Measurements from ENCODE around the gene IL12B. TPM values are rescaled to one million over a fixed set of nuclear protein-coding genes. Genes with fewer than 3 reads are reported as not detected.

IL12B gene
- total and polyA plus RNA-seq, 4 donors: not detected

DNA sequence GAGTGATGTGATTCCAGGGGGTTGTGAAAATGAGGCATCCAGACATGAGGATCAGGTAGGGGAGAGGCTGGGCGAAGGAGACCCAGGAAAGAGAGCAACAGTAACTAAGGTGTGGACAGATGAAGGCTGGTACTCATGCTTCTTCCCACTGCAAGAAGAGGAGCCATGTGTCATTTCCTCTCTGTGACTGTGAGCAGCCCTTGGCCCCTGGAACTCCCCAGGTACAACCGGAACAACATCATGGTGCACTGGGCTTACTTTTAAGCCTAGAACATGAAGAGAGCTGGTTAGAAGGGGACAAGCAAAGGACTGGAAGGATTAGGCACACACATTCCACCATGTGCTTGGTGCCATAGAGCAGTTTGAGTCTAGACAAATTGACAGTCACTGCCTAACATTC lies 10.9 kb upstream of the IL12B start:
- no peak for DNase-seq (ENCODE audit: low spot score)
- no peaks in the 10 kb centered on the region for H3K36me3 ChIP-seq (ENCODE audit: control insufficient read depth in 4 of 4, insufficient read depth in 3 of 4, low read depth in 1 of 4, low read length in 3 of 4)
- no peaks in the 10 kb centered on the region for H3K4me1 ChIP-seq (ENCODE audit: control insufficient read depth in 4 of 4, insufficient read depth in 4 of 4, low read length in 3 of 4)
- H3K27ac ChIP-seq (ENCODE audit: low read depth in 1 of 2, low read length in 2 of 2): no peak overlapping the region
- no peak overlapping the region for H3K9ac ChIP-seq (ENCODE audit: low read depth in 1 of 2, low read length in 2 of 2)
- H3K9me3 ChIP-seq (ENCODE audit: control insufficient read depth in 4 of 4, low read length in 3 of 4): peaks cover 0 to 3% (median 0%) of the 10 kb centered on the region in 4 donors
- 92% methylated on average over 2 of the region's 2 CpGs for WGBS
- H3K4me3 ChIP-seq (ENCODE audit: low read depth in 1 of 3, low read length in 3 of 3): no peak overlapping the region
- TF ChIP-seq, protein P1, sequence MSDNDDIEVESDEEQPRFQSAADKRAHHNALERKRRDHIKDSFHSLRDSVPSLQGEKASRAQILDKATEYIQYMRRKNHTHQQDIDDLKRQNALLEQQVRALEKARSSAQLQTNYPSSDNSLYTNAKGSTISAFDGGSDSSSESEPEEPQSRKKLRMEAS (IDR thresholded peaks at IDR 0.05): no peak
- no peak for TF ChIP-seq YY1 (IDR thresholded peaks at IDR 0.05)
- TF ChIP-seq NR2F2 (IDR thresholded peaks at IDR 0.05): no peak
- no peak for TF ChIP-seq SP1 (IDR thresholded peaks at IDR 0.05)
- no peak for TF ChIP-seq FOXA1 (IDR thresholded peaks at IDR 0.05)
- TF ChIP-seq, protein P2, sequence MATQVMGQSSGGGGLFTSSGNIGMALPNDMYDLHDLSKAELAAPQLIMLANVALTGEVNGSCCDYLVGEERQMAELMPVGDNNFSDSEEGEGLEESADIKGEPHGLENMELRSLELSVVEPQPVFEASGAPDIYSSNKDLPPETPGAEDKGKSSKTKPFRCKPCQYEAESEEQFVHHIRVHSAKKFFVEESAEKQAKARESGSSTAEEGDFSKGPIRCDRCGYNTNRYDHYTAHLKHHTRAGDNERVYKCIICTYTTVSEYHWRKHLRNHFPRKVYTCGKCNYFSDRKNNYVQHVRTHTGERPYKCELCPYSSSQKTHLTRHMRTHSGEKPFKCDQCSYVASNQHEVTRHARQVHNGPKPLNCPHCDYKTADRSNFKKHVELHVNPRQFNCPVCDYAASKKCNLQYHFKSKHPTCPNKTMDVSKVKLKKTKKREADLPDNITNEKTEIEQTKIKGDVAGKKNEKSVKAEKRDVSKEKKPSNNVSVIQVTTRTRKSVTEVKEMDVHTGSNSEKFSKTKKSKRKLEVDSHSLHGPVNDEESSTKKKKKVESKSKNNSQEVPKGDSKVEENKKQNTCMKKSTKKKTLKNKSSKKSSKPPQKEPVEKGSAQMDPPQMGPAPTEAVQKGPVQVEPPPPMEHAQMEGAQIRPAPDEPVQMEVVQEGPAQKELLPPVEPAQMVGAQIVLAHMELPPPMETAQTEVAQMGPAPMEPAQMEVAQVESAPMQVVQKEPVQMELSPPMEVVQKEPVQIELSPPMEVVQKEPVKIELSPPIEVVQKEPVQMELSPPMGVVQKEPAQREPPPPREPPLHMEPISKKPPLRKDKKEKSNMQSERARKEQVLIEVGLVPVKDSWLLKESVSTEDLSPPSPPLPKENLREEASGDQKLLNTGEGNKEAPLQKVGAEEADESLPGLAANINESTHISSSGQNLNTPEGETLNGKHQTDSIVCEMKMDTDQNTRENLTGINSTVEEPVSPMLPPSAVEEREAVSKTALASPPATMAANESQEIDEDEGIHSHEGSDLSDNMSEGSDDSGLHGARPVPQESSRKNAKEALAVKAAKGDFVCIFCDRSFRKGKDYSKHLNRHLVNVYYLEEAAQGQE (IDR thresholded peaks at IDR 0.05): no peak
- TF ChIP-seq, protein P3, sequence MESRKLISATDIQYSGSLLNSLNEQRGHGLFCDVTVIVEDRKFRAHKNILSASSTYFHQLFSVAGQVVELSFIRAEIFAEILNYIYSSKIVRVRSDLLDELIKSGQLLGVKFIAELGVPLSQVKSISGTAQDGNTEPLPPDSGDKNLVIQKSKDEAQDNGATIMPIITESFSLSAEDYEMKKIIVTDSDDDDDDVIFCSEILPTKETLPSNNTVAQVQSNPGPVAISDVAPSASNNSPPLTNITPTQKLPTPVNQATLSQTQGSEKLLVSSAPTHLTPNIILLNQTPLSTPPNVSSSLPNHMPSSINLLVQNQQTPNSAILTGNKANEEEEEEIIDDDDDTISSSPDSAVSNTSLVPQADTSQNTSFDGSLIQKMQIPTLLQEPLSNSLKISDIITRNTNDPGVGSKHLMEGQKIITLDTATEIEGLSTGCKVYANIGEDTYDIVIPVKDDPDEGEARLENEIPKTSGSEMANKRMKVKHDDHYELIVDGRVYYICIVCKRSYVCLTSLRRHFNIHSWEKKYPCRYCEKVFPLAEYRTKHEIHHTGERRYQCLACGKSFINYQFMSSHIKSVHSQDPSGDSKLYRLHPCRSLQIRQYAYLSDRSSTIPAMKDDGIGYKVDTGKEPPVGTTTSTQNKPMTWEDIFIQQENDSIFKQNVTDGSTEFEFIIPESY (IDR thresholded peaks at IDR 0.05): no peak
- TF ChIP-seq HNF4A (conservative IDR thresholded peaks at IDR 0.05): no peak
- no peak for TF ChIP-seq FOXA2 (IDR thresholded peaks at IDR 0.05)
- TF ChIP-seq RAD21 (IDR thresholded peaks at IDR 0.05): no peak
- H3K27me3 ChIP-seq (ENCODE audit: control insufficient read depth in 4 of 4, insufficient read depth in 4 of 4, low read length in 3 of 4): no peaks in the 10 kb centered on the region

DNA sequence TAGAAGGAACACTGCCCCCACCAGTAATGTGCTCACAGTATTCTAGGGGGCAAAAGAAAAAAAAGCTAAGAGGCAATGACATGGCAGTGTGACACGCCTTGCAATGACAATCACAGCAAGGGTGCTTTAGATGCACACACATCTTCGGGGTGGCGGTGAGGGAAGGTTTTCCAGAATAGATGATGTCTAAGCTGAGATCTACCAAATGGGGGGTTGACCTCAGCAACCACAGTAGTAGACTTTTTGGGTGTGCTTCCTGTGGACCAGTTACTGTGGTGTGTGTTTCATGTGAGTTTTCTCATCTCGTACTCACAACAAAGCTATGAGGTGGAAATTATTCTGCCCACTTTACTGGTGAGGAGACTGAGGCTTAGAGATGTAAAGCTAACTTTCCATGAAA lies 10.2 kb upstream of the IL12B start:
- peaks cover 0 to 3% (median 0%) of the 10 kb centered on the region in 4 donors for H3K9me3 ChIP-seq (ENCODE audit: control insufficient read depth in 4 of 4, low read length in 3 of 4)
- no peaks in the 10 kb centered on the region for H3K27me3 ChIP-seq (ENCODE audit: control insufficient read depth in 4 of 4, insufficient read depth in 4 of 4, low read length in 3 of 4)
- 89% methylated on average over 4 of the region's 4 CpGs for WGBS
- H3K9ac ChIP-seq (ENCODE audit: low read depth in 1 of 2, low read length in 2 of 2): no peak overlapping the region
- no peaks in the 10 kb centered on the region for H3K36me3 ChIP-seq (ENCODE audit: control insufficient read depth in 4 of 4, insufficient read depth in 3 of 4, low read depth in 1 of 4, low read length in 3 of 4)
- DNase-seq (ENCODE audit: low spot score): no peak
- TF ChIP-seq FOXA2 (IDR thresholded peaks at IDR 0.05): no peak
- TF ChIP-seq JUND (IDR thresholded peaks at IDR 0.05): no peak
- no peak for TF ChIP-seq HNF4G (IDR thresholded peaks at IDR 0.05)
- TF ChIP-seq GABPA (IDR thresholded peaks at IDR 0.05 in 1 of 2, conservative IDR thresholded peaks at IDR 0.05 in 1 of 2): no peak
- TF ChIP-seq, protein P4, sequence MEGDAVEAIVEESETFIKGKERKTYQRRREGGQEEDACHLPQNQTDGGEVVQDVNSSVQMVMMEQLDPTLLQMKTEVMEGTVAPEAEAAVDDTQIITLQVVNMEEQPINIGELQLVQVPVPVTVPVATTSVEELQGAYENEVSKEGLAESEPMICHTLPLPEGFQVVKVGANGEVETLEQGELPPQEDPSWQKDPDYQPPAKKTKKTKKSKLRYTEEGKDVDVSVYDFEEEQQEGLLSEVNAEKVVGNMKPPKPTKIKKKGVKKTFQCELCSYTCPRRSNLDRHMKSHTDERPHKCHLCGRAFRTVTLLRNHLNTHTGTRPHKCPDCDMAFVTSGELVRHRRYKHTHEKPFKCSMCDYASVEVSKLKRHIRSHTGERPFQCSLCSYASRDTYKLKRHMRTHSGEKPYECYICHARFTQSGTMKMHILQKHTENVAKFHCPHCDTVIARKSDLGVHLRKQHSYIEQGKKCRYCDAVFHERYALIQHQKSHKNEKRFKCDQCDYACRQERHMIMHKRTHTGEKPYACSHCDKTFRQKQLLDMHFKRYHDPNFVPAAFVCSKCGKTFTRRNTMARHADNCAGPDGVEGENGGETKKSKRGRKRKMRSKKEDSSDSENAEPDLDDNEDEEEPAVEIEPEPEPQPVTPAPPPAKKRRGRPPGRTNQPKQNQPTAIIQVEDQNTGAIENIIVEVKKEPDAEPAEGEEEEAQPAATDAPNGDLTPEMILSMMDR (IDR thresholded peaks at IDR 0.05; ENCODE audit: low read depth, low read length, missing input control): no peak
- no peak for TF ChIP-seq HNF4A (conservative IDR thresholded peaks at IDR 0.05)
- TF ChIP-seq, protein P1 (IDR thresholded peaks at IDR 0.05): no peak
- no peak for TF ChIP-seq RAD21 (IDR thresholded peaks at IDR 0.05)
- TF ChIP-seq EGR1 (IDR thresholded peaks at IDR 0.05; ENCODE audit: low read depth in 2 of 2): no peak
- TF ChIP-seq, protein P3 (IDR thresholded peaks at IDR 0.05): no peak
- no peak for TF ChIP-seq RXRA (IDR thresholded peaks at IDR 0.05)
- no peak for TF ChIP-seq SP1 (IDR thresholded peaks at IDR 0.05)
- H3K4me1 ChIP-seq (ENCODE audit: control insufficient read depth in 4 of 4, insufficient read depth in 4 of 4, low read length in 3 of 4): no peaks in the 10 kb centered on the region
- no peak overlapping the region for H3K27ac ChIP-seq (ENCODE audit: low read depth in 1 of 2, low read length in 2 of 2)
- no peak overlapping the region for H3K4me3 ChIP-seq (ENCODE audit: low read depth in 1 of 3, low read length in 3 of 3)

Measured in liver (tissue), 9 donors.